ENCODE measurements around the gene FOXP1. TPM values are rescaled to one million over a fixed set of nuclear protein-coding genes. Genes with fewer than 3 reads are reported as not detected.

The FOXP1 gene
- total RNA-seq, 2 experiments from 2014 or later: 120 to 122 TPM

GRCh38 chr3:71376503-71376902 is 207.0 kb downstream of the FOXP1 start:
- CTCF ChIA-PET: interaction anchor here (1.4 to 1.7 kb wide), 2 partner anchors 21 kb away, joined by 3 read pairs; no protein-coding TSS in a partner anchor
- POLR2A ChIA-PET: no interaction called here
- DNase-seq (no peak), ATAC-seq (no peak)
- Mint-ChIP-seq H3K27me3 (ENCODE audit: low read depth) (no peaks in the 10 kb centered on the region), H3K36me3 (ENCODE audit: low read depth) (peaks cover 6% of the 10 kb centered on the region), H3K4me3 (no peak overlapping the region), H3K4me1 (ENCODE audit: low read depth) (peaks cover 33% of the 10 kb centered on the region), H3K9me3 (ENCODE audit: insufficient read depth) (no peaks in the 10 kb centered on the region), H3K27ac (no peak overlapping the region)

GRCh38 chr3:71374582-71374981 is 208.9 kb downstream of the FOXP1 start:
- ATAC-seq (no peak), DNase-seq (no peak)
- no peak overlapping the region for H3K4me3 Mint-ChIP-seq
- H3K4me1 Mint-ChIP-seq (ENCODE audit: low read depth): peaks cover 28% of the 10 kb centered on the region
- no peaks in the 10 kb centered on the region for H3K9me3 Mint-ChIP-seq (ENCODE audit: insufficient read depth)
- no peaks in the 10 kb centered on the region for H3K27me3 Mint-ChIP-seq (ENCODE audit: low read depth)
- H3K36me3 Mint-ChIP-seq (ENCODE audit: low read depth): peaks cover 4% of the 10 kb centered on the region
- POLR2A ChIA-PET: interaction anchor here (1.4 kb wide), 1 partner anchor 10 kb away, joined by 3 read pairs; no protein-coding TSS in a partner anchor
- CTCF ChIA-PET: interaction anchor here (0.6 to 1.3 kb wide), 3 partner anchors 10 to 67 kb away, joined by 3 to 8 read pairs (median 3); no protein-coding TSS in a partner anchor
- H3K27ac Mint-ChIP-seq: no peak overlapping the region

DNA sequence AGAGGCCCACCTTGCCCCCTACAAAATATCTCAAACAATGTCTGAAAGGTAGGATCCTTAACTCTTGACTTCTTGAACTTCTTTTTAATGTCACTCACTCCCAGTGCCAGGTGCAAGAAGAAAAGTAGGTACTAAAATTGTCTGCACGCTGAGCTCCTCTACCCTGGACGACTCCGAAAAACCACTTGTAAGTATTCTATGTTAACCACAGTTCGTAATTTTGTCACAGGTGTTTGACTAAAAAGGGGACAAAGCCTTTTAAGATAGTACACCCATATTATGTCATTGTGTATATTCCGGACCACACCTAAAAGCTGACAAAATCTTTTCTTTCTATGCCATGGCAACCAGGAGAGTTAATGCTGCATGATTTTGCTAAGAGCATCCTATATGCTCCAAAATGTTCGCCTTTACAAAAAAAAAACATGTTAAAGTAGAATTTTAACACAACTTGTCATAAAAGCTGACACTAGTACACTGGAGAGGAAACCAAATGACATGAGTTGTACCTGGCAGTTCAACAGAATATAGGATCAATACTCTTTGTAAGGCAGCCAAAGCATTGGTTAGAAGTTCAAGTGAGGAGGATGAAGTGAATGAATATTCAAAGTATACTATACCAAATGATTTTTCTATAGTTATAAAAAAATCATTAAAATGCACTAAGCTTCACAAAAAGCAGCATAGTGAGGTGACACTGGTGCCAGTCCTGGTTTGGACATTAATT is 210.5 kb downstream of the FOXP1 start:
- Mint-ChIP-seq H3K4me1 (ENCODE audit: low read depth) (peaks cover 26% of the 10 kb centered on the region), H3K27me3 (ENCODE audit: low read depth) (no peaks in the 10 kb centered on the region), H3K36me3 (ENCODE audit: low read depth) (peaks cover 4% of the 10 kb centered on the region), H3K27ac (peak overlapping the region; percentile 64), H3K9me3 (ENCODE audit: insufficient read depth) (no peaks in the 10 kb centered on the region), H3K4me3 (no peak overlapping the region)
- DNase-seq: no peak
- peak; percentile 84 for ATAC-seq
- POLR2A ChIA-PET: interaction anchor here (0.6 to 0.9 kb wide), 2 partner anchors 10 to 44 kb away, joined by 3 to 6 read pairs; no protein-coding TSS in a partner anchor
- CTCF ChIA-PET: interaction anchor here (0.6 to 1.9 kb wide), 15 partner anchors 9 to 138 kb away, joined by 3 to 5 read pairs (median 3); no protein-coding TSS in a partner anchor

- ChIA-PET POLR2A (interaction anchor here (0.9 kb wide), 1 partner anchor 11 kb away, joined by 3 read pairs; no protein-coding TSS in a partner anchor), CTCF (interaction anchor here (0.6 to 1.9 kb wide), 14 partner anchors 8 to 139 kb away, joined by 3 to 5 read pairs (median 3); no protein-coding TSS in a partner anchor)
- Mint-ChIP-seq H3K27me3 (ENCODE audit: low read depth) (no peaks in the 10 kb centered on the region), H3K4me3 (peak overlapping the region; percentile 14), H3K4me1 (ENCODE audit: low read depth) (peaks cover 24% of the 10 kb centered on the region), H3K36me3 (ENCODE audit: low read depth) (peaks cover 2% of the 10 kb centered on the region), H3K9me3 (ENCODE audit: insufficient read depth) (no peaks in the 10 kb centered on the region), H3K27ac (peak overlapping the region; percentile 64)
- no peak for DNase-seq
- peak; percentile 35 for ATAC-seq
These were observed 211.2 kb downstream of the FOXP1 start for GRCh38 chr3:71372241-71372768.

GRCh38 chr3:71371282-71371681 is 212.2 kb downstream of the FOXP1 start:
- H3K27ac Mint-ChIP-seq: no peak overlapping the region
- H3K9me3 Mint-ChIP-seq (ENCODE audit: insufficient read depth): no peaks in the 10 kb centered on the region
- H3K4me3 Mint-ChIP-seq: no peak overlapping the region
- DNase-seq (no peak), ATAC-seq (no peak)
- ChIA-PET CTCF (interaction anchor here (1.2 to 1.9 kb wide), 2 partner anchors 12 to 20 kb away, joined by 3 to 5 read pairs; no protein-coding TSS in a partner anchor), POLR2A (interaction anchor here (0.6 kb wide), 1 partner anchor 58 kb away, joined by 3 read pairs; no protein-coding TSS in a partner anchor)
- H3K4me1 Mint-ChIP-seq (ENCODE audit: low read depth): peaks cover 28% of the 10 kb centered on the region
- H3K36me3 Mint-ChIP-seq (ENCODE audit: low read depth): peaks cover 2% of the 10 kb centered on the region
- H3K27me3 Mint-ChIP-seq (ENCODE audit: low read depth): no peaks in the 10 kb centered on the region

DNA sequence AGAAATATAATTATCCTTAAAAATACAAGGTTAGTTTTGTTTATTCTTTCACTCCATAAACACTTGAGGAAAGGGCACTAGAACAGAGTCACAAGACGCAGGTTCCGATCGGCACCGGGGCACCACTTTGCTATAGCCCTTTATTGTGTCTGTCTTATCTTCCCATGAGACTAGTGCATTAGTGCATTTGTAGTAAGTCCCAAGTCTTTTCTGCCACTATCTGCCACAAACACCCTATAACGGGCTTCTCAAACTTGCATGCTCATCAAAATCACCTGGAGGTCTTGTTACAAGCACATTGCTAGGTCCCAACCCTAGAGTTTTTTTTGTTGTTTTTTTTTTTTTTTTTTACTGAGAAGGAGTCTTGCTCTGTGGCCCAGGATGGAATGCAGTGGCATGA is 213.1 kb downstream of the FOXP1 start:
- Mint-ChIP-seq H3K27ac (no peak overlapping the region), H3K36me3 (ENCODE audit: low read depth) (peaks cover 2% of the 10 kb centered on the region), H3K9me3 (ENCODE audit: insufficient read depth) (no peaks in the 10 kb centered on the region), H3K4me3 (no peak overlapping the region), H3K4me1 (ENCODE audit: low read depth) (peaks cover 28% of the 10 kb centered on the region), H3K27me3 (ENCODE audit: low read depth) (no peaks in the 10 kb centered on the region)
- POLR2A ChIA-PET: no interaction called here
- CTCF ChIA-PET: no interaction called here
- ATAC-seq (no peak), DNase-seq (no peak)

GRCh38 chr3:71369701-71370391 is 213.7 kb downstream of the FOXP1 start:
- peaks cover 34% of the 10 kb centered on the region for H3K4me1 Mint-ChIP-seq (ENCODE audit: low read depth)
- ATAC-seq (no peak), DNase-seq (no peak)
- H3K27me3 Mint-ChIP-seq (ENCODE audit: low read depth): no peaks in the 10 kb centered on the region
- no peak overlapping the region for H3K27ac Mint-ChIP-seq
- no peak overlapping the region for H3K4me3 Mint-ChIP-seq
- POLR2A ChIA-PET: no interaction called here
- no peaks in the 10 kb centered on the region for H3K9me3 Mint-ChIP-seq (ENCODE audit: insufficient read depth)
- CTCF ChIA-PET: no interaction called here
- H3K36me3 Mint-ChIP-seq (ENCODE audit: low read depth): peaks cover 1% of the 10 kb centered on the region

DNA sequence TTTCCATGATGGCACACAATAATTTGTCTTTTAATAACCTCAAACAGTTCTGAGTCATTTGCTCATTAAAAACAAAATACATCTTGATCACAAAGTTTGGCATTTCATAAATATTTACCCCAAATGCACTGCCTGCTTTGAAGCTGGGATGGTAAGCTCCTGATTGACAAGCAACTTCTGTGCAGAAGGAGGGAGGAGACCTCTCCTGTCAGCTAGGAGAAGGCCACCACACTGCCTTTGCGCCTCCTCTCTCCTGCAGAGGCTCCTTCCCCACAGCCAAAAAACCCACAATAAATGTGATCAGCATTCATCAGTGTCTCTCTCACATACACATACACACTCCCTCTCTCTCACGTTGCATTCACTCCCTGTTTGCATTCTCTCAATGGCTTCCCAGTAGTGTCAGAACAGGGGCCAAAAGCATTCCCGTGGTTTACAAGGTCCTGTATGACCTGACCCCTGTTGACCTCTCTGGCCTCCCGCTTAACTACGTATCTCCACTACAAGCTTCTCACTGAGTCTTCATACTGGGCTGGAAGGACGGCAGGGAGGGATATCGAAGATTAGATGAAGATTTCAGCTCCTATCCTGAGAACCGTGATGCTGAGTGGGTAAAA is 216.4 kb downstream of the FOXP1 start:
- Mint-ChIP-seq H3K4me1 (ENCODE audit: low read depth) (peaks cover 29% of the 10 kb centered on the region), H3K27ac (no peak overlapping the region), H3K9me3 (ENCODE audit: insufficient read depth) (no peaks in the 10 kb centered on the region), H3K36me3 (ENCODE audit: low read depth) (no peaks in the 10 kb centered on the region), H3K27me3 (ENCODE audit: low read depth) (no peaks in the 10 kb centered on the region), H3K4me3 (no peak overlapping the region)
- DNase-seq (no peak), ATAC-seq (peak; percentile 33)
- CTCF ChIA-PET: no interaction called here
- POLR2A ChIA-PET: interaction anchor here (0.6 kb wide), 1 partner anchor 218 kb away, joined by 4 read pairs; no protein-coding TSS in a partner anchor

- ChIA-PET POLR2A (interaction anchor here (0.8 kb wide), 1 partner anchor 1147 kb away, joined by 3 read pairs; no protein-coding TSS in a partner anchor), CTCF (no interaction called here)
- Mint-ChIP-seq H3K36me3 (ENCODE audit: low read depth) (no peaks in the 10 kb centered on the region), H3K27ac (no peak overlapping the region), H3K9me3 (ENCODE audit: insufficient read depth) (no peaks in the 10 kb centered on the region), H3K27me3 (ENCODE audit: low read depth) (no peaks in the 10 kb centered on the region), H3K4me3 (no peak overlapping the region), H3K4me1 (ENCODE audit: low read depth) (peaks cover 48% of the 10 kb centered on the region)
- ATAC-seq: no peak
- DNase-seq: no peak
These were observed 222.1 kb downstream of the FOXP1 start for GRCh38 chr3:71361334-71361890.

DNA sequence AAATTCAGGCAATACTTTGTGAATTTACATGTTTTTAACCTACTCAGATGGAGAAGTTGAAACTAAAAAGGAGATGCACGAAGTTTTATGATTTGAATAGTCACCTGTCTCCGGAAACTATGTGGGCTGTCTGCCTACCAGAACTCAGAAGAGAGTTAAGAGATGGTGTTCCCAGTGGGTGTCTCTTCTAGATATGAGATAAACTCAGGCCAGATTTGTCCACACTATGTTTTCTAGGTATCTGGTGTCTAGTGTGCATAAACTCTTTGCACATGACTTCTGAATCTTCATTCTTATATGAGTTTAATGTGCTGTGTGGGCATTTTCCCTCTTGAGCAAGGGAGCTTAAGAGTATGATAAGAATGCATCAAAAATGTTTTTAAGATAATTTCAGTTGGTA is 222.8 kb downstream of the FOXP1 start:
- ATAC-seq (no peak), DNase-seq (no peak)
- H3K27ac Mint-ChIP-seq: peak overlapping the region; percentile 48
- peaks cover 50% of the 10 kb centered on the region for H3K4me1 Mint-ChIP-seq (ENCODE audit: low read depth)
- no peaks in the 10 kb centered on the region for H3K9me3 Mint-ChIP-seq (ENCODE audit: insufficient read depth)
- POLR2A ChIA-PET: interaction anchor here (0.9 kb wide), 1 partner anchor 32 kb away, joined by 3 read pairs; no protein-coding TSS in a partner anchor
- no peaks in the 10 kb centered on the region for H3K36me3 Mint-ChIP-seq (ENCODE audit: low read depth)
- H3K4me3 Mint-ChIP-seq: peak overlapping the region; percentile 35
- CTCF ChIA-PET: interaction anchor here (0.7 to 1.5 kb wide), 3 partner anchors 20 to 98 kb away, joined by 3 to 5 read pairs (median 4); no protein-coding TSS in a partner anchor
- H3K27me3 Mint-ChIP-seq (ENCODE audit: low read depth): no peaks in the 10 kb centered on the region

DNA sequence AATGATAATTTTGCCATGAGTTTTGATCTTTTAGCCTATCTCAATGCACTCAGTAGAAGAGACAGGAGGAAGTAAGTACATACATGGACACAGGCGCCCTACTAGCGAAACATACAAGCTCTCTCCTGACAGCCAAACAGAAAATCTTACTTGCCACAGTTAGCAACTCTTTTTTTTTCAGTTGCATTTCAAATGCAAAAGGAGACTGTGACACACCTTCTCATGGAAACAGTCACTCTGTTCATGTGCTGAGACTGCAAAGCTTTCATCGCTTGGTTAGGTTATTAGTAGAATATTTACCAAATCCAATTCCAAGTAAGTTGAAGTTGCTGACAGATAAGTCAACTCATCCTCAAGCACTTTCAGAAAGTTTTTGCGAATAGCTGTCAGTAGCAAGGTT is 223.3 kb downstream of the FOXP1 start:
- H3K27me3 Mint-ChIP-seq (ENCODE audit: low read depth): no peaks in the 10 kb centered on the region
- H3K4me3 Mint-ChIP-seq: no peak overlapping the region
- ChIA-PET CTCF (interaction anchor here (0.7 to 1.5 kb wide), 3 partner anchors 19 to 99 kb away, joined by 3 to 5 read pairs (median 4); no protein-coding TSS in a partner anchor), POLR2A (interaction anchor here (0.9 kb wide), 1 partner anchor 32 kb away, joined by 3 read pairs; no protein-coding TSS in a partner anchor)
- H3K9me3 Mint-ChIP-seq (ENCODE audit: insufficient read depth): no peaks in the 10 kb centered on the region
- H3K27ac Mint-ChIP-seq: peak overlapping the region; percentile 48
- no peak for DNase-seq
- H3K36me3 Mint-ChIP-seq (ENCODE audit: low read depth): no peaks in the 10 kb centered on the region
- no peak for ATAC-seq
- peaks cover 49% of the 10 kb centered on the region for H3K4me1 Mint-ChIP-seq (ENCODE audit: low read depth)
